ENCODE measurements around the gene BCKDK. TPM values are rescaled to one million over a fixed set of nuclear protein-coding genes. Genes with fewer than 3 reads are reported as not detected.
"Not testable (repeated sequence)": the region's sequence is repeated elsewhere in the genome, so short reads cannot be mapped to it uniquely, and the experiment has no call there.

BCKDK gene
- polyA plus RNA-seq, 1 donor from 2014 or later: 38.2 TPM

DNA sequence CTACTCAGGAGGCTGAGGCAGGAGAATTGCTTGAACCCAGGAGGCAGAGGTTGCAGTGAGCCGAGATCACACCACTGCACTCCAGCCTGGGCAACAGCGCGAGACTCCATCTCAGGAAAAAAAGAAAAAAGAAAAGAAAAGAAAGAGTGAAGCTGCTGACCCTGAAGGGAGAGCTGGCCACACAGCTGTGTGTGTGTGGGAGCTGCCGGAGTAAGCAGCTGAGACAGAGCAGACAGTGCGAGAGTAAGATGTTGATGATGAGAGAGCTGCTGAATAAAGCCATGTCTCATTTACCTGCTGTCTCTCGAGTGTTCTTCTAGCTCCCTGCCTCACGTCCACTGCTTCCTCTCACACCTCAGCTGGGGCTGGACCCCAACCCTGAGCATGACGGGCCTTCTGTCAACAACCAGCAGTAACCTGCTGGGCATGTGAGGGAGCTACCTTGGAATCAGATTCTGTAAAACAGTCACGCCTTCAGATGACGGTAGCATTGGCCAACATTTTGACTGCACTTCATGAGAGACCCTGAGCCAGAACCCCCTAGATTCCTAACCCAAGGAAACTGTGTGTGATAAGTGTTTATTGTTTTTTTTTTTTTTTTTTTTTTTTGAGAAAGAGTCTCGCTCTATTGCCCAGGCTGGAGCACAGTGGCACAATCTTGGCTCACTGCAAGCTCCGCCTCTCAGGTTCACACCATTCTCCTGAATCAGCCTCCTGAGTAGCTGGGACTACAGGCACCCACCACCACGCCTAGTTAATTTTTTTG lies 7.1 kb upstream of the BCKDK start:
- H3K27me3 Mint-ChIP-seq, H3K36me3 Mint-ChIP-seq, H3K4me1 Mint-ChIP-seq, H3K9me3 Mint-ChIP-seq, H3K4me3 Mint-ChIP-seq: not testable (repeated sequence)
- H3K27ac Mint-ChIP-seq: peak overlapping the region in 1 of 3 donors; percentile 28

DNA sequence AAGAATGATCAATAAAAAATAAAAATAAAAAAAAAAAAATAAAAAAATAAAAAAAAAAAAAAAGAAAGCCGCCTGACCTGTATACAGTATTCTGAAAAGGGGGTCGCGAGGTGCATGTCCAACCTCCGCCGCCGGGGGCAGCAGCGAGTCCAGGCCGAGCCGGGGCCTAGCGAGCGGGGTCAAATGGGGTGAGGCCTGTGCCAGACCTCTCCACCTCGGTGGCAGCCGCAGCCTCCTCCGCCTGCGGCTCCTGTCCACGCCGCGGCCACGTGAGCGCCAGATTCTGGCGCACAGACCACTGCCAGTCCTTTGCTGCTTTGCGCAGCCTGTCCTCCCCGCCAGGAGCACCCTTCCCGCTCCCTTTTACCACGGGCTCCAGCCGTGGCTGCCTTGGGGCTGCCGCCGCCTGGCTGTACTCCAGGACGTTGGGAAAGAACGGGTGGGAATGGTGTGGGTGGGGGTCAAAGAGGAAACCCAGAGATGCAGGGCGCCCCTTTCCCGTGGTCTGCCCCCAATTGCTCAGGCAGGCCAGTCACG lies 2.4 kb upstream of the BCKDK start:
- Mint-ChIP-seq H3K9me3 (no peaks in the 10 kb centered on the region), H3K4me3 (peak overlapping the region; percentile 8 to 84 (median 46)), H3K36me3 (no peaks in the 10 kb centered on the region), H3K4me1 (peaks cover 13 to 16% (median 15%) of the 10 kb centered on the region in 3 donors), H3K27me3 (no peaks in the 10 kb centered on the region), H3K27ac (peak overlapping the region in 1 of 3 donors; percentile 78)

DNA sequence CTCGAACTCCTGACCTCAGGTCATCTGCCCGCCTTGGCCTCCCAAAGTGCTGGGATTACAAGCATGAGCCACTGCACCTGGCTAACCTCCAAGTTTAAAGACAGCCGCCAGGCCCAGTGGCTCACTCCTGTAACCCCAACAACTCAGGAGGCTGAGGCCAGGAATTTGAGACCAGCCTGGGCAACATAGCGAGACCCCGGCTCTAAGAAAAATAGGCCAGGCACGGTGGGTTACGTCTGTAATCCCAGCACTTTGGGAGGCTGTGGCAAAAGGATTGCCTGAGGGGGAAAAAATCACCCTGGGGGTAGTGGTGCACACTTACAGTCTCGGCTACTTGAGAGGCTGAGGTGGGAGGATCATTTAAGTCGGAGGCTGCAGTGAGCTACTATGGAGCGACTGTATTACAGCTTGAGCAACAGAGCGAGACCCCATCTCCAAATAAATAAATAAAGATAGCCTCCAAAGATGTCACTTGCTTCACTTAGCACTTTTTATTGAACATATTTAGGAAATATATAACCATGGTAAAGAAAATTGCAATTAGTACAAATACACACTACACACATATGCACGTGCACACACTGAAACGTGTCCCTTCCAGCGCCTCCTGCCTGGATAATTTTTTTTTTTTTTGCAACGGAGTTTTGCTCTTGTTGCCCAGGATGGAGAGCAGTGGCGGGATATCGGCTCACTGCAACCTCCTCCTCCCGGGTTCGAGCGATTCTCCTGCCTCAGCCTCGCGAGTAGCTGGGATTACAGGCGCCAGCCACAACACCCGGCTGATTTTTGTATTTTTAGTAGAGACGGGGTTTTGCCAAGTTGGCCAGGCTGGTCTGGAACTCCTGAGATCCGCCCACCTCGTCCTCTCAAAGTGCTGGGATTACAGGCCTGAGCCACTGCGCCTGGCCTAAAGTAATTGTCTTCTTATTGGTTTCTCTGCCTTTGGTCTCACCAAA lies 1.4 kb upstream of the BCKDK start:
- Mint-ChIP-seq H3K4me3 (peak overlapping the region in 3 of 4 donors; percentile 84 to 96 (median 92)), H3K9me3 (no peaks in the 10 kb centered on the region), H3K4me1 (peaks cover 13 to 16% (median 15%) of the 10 kb centered on the region in 3 donors), H3K27ac (peak overlapping the region in 1 of 3 donors; percentile 45), H3K36me3 (no peaks in the 10 kb centered on the region), H3K27me3 (no peaks in the 10 kb centered on the region)

DNA sequence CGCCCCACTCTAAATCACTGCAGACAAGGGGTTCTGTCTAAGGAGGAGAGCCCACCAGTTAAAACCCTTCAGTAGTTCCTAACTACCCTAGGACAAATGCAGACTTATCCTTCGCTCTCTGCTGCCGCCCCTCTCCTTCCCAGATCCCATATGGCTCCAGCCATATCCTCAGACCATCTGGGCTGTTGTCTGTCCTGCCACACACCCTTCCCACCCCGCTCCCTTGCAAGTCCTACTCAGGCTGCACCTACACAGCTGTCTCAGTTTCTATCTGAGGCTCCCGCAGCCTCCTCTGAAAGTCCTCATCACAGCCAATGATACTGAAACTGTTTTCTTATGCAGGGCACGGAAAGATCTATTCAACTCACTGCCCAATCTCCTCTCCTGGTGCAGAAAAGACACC lies 720 bp upstream of the BCKDK start:
- peaks cover 13 to 16% (median 15%) of the 10 kb centered on the region in 3 donors for H3K4me1 Mint-ChIP-seq
- peak overlapping the region; percentile 27 to 88 (median 45) for H3K27ac Mint-ChIP-seq
- H3K4me3 Mint-ChIP-seq: peak overlapping the region; percentile 84 to 96 (median 94)
- H3K9me3 Mint-ChIP-seq: no peaks in the 10 kb centered on the region
- H3K27me3 Mint-ChIP-seq: no peaks in the 10 kb centered on the region
- no peaks in the 10 kb centered on the region for H3K36me3 Mint-ChIP-seq

DNA sequence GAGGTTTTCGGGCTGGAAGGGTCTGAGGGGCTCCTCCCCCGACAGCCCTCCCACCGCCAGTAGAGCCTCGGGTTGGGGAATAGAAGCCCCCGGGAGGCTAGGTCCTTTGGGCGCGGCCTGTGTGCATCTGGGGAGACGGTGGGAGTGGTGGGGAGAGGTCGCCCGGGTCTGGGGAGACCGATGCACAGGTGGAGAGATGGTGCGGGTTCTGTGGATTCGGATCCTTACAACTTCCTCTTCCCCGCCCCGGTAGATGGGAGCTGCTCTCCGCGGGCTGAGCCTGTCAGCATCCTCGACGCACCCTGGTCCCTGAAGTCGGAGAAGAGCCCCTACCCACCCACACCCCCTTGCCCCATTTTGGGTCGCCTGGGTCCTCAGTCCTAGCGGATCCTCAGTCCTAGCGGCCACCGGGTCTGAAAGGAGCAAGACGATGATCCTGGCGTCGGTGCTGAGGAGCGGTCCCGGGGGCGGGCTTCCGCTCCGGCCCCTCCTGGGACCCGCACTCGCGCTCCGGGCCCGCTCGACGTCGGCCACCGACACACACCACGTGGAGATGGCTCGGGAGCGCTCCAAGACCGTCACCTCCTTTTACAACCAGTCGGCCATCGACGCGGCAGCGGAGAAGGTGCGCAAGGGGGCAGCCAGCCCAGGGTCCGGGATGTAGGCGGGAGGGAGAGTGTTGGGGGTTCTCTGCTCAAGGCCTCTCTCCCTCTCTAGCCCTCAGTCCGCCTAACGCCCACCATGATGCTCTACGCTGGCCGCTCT lies 790 bp downstream of the BCKDK start:
- H3K36me3 Mint-ChIP-seq: no peaks in the 10 kb centered on the region
- H3K27ac Mint-ChIP-seq: no peak overlapping the region
- peak overlapping the region; percentile 74 to 90 (median 87) for H3K4me3 Mint-ChIP-seq
- peaks cover 15 to 16% (median 15%) of the 10 kb centered on the region in 3 donors for H3K4me1 Mint-ChIP-seq
- H3K9me3 Mint-ChIP-seq: no peaks in the 10 kb centered on the region
- H3K27me3 Mint-ChIP-seq: no peaks in the 10 kb centered on the region

DNA sequence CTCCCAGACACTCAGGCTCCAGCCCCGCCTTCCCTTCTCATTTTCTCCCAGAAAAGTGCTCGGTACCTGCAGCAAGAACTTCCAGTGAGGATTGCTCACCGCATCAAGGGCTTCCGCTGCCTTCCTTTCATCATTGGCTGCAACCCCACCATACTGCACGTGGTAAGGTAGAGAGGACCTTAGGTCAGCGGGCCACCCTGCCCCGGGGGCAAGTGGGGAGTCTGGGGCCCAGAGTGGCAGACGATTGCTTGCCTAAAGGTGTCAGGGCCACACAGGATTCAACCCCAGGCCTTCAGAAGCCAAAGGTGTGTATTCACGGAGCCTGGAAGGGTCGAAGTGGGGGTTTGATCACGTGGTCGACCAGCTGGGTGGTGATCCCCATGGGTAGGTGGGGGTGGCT lies 1.4 kb downstream of the BCKDK start:
- no peaks in the 10 kb centered on the region for H3K27me3 Mint-ChIP-seq
- H3K4me3 Mint-ChIP-seq: peak overlapping the region; percentile 74 to 90 (median 87)
- H3K27ac Mint-ChIP-seq: no peak overlapping the region
- H3K9me3 Mint-ChIP-seq: no peaks in the 10 kb centered on the region
- H3K4me1 Mint-ChIP-seq: peaks cover 15 to 16% (median 15%) of the 10 kb centered on the region in 3 donors
- H3K36me3 Mint-ChIP-seq: no peaks in the 10 kb centered on the region

DNA sequence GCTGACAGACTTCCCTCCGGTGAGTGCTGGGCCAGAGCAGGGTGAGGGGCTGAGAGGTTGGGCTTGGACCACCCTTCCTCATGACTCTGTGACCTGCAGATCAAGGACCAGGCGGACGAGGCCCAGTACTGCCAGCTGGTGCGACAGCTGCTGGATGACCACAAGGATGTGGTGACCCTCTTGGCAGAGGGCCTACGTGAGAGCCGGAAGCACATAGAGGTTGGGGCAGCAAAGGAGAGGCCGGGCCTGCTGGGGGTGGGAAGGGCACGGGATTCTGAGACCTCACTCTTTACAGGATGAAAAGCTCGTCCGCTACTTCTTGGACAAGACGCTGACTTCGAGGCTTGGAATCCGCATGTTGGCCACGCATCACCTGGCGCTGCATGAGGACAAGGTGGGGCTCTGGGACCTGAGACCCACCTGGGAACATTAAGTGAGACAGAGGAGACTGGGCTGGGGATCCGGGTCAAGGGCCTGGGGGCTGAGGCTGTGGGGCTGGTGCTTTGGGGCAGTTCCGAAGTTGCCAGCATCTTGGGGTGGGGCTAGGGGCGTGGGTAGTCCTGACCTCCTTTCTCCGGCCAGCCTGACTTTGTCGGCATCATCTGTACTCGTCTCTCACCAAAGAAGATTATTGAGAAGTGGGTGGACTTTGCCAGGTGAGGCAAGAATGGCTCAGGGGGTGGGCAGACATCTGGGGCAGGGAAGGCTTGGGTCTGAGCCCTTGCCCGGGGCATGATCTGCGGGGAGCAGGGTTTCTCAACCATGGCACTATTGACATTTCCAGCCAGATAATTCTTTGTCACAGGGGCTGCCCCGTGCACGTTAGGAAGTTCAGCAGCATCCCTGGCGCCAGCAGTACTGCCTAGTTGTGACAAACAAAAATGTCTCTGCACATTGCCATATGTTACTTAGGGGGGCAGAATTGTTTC lies 2.2 kb downstream of the BCKDK start:
- Mint-ChIP-seq H3K27ac (peak overlapping the region; percentile 33 to 76 (median 42)), H3K4me3 (peak overlapping the region; percentile 48 to 90 (median 77)), H3K4me1 (peaks cover 15 to 16% (median 15%) of the 10 kb centered on the region in 3 donors), H3K9me3 (no peaks in the 10 kb centered on the region), H3K27me3 (no peaks in the 10 kb centered on the region), H3K36me3 (no peaks in the 10 kb centered on the region)

DNA sequence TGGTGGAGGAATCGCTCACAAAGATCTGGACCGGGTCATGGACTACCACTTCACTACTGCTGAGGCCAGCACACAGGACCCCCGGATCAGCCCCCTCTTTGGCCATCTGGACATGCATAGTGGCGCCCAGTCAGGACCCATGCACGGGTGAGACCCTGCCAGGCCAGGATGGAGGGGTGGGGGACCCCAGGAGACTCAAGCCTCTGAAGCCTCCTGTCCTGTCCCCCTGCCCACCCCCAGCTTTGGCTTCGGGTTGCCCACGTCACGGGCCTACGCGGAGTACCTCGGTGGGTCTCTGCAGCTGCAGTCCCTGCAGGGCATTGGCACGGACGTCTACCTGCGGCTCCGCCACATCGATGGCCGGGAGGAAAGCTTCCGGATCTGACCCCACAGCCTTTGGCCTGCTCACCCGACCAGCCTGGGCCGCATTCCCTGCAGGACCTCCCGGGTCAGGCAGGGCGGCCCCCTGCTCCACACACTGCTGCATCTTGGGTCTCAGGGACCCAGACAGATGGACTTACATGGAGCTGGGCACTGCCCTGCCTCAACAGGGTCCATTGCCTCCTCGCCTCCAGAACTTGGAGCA lies 3.8 kb downstream of the BCKDK start:
- Mint-ChIP-seq H3K4me1 (peaks cover 13 to 16% (median 13%) of the 10 kb centered on the region in 3 donors), H3K4me3 (peak overlapping the region in 2 of 4 donors; percentile 79 to 83), H3K27me3 (no peaks in the 10 kb centered on the region), H3K36me3 (no peaks in the 10 kb centered on the region), H3K27ac (peak overlapping the region in 1 of 3 donors; percentile 57), H3K9me3 (no peaks in the 10 kb centered on the region)

DNA sequence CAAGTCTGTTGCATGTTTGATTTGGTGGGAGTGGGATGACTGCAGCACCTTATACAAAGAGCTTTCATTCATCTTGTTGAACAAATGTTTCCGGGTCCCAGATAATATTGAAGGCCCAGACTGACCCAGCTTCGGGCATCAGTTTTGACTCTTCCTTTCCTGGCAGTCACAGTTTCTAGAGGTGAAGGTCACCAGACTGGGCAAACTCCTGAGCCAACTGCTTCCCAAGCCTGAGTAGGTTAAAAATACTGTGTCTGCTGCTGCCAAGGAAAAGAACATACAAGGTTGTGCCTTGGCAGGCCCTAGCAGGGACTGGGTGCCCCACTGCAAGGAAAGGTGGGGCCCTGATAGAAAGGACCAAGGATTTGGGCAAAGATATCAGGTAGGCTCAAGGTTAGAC lies 4.5 kb downstream of the BCKDK start:
- peak overlapping the region in 2 of 4 donors; percentile 35 to 52 for H3K4me3 Mint-ChIP-seq
- H3K36me3 Mint-ChIP-seq: no peaks in the 10 kb centered on the region
- no peak overlapping the region for H3K27ac Mint-ChIP-seq
- peaks cover 9 to 15% (median 14%) of the 10 kb centered on the region in 3 donors for H3K4me1 Mint-ChIP-seq
- H3K9me3 Mint-ChIP-seq: no peaks in the 10 kb centered on the region
- H3K27me3 Mint-ChIP-seq: no peaks in the 10 kb centered on the region

DNA sequence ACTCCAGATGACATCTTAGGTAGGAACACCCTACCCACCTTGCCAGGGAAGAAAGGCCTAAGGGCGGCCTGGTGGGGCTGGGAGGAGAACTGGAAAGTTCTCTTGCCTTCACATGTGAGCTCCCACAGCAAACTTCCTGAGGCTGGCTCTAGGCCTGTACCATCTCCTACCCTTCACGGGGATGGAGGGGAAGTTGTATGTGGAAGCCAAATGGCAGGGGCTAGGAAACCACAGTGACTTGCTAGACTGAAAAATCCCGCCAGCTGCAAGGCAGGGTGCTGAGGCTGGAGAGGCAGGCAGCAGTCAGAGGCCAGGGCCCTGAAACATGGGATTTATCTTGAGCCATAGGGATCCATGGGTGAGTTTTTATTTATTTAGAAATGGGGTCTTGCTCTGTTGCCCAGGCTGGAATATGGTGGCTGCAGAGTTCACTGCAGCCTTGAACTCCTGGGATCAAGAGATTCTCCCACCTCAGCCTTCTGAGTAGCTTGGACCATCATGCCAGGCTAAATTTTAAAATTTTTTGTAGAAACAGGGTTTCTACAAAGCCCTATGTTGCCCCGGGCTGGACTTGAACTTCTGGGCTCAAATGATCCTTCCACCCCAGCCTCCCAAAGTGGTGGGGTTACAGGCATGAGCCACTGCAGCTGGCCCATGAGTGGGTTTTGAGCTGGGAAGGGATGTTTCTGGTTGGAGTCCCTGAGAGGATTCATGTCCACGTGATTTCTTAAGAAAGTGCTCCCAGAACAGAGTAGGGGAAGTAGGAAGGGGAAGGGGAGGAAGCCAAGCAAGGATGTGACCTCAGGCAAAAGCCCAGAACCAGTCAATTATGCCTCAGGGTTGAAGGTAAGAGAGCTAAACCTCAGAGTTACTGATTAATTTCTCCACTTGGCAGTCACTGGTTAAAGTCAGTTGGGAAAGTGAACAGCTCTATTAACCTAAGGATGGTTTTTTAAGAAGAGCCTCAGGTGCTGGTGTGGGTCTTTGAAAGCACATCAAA lies 5.2 kb downstream of the BCKDK start:
- H3K9me3 Mint-ChIP-seq: no peaks in the 10 kb centered on the region
- peak overlapping the region in 1 of 4 donors; percentile 81 for H3K4me3 Mint-ChIP-seq
- peak overlapping the region in 2 of 3 donors; percentile 68 to 73 for H3K27ac Mint-ChIP-seq
- H3K36me3 Mint-ChIP-seq: no peaks in the 10 kb centered on the region
- no peaks in the 10 kb centered on the region for H3K27me3 Mint-ChIP-seq
- H3K4me1 Mint-ChIP-seq: peaks cover 11 to 14% (median 12%) of the 10 kb centered on the region in 3 donors

DNA sequence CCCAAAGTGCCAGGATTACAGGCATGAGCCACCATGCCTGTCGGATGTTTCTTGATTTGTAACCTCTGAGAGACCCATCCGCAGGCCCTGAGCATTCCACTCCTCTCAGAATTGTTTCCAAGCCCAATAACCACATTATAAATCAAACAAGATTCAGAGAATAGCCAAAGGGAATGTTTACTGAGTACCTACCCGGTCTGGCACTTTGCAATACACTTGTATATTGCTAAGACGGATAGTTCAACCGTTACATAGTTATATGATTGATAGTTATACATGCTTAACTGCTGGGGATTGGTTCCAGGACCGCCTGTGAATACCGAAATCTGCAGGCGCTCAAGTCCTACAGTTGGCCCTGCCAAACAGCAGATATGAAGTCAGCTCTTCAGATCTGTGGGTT lies 6.3 kb downstream of the BCKDK start:
- Mint-ChIP-seq H3K4me3 (peak overlapping the region in 1 of 4 donors; percentile 68), H3K4me1 (peaks cover 13 to 15% (median 14%) of the 10 kb centered on the region in 3 donors), H3K9me3 (no peaks in the 10 kb centered on the region), H3K36me3 (no peaks in the 10 kb centered on the region), H3K27me3 (no peaks in the 10 kb centered on the region), H3K27ac (peak overlapping the region in 1 of 3 donors; percentile 12)
